Measurements from ENCODE around the gene ELF1. TPM values are rescaled to one million over a fixed set of nuclear protein-coding genes. Genes with fewer than 3 reads are reported as not detected.

ELF1 gene
- polyA plus RNA-seq (2014; cell fraction: cytosol; rRNA removed), result 2.1 and 2.9 TPM in 2 replicates
- 1.3 and 4.8 TPM in 2 replicates for polyA plus RNA-seq (2014; cell fraction: nucleus; rRNA removed)

- DNase-seq (ENCODE audit: low spot score), result no peak
These were observed at the start of gene ELF1 for GRCh38 chr13:41019011-41019487. ELF1 (minus strand) TSS chr13:41019316; CDS start chr13:40982054, 37,262 bp downstream.

GRCh38 chr13:41065078-41065477 is 46.0 kb upstream of the ELF1 start:
- DNase-seq (ENCODE audit: low spot score), result no peak

GRCh38 chr13:41064493-41064892 is 45.4 kb upstream of the ELF1 start:
- DNase-seq (ENCODE audit: low spot score), result no peak

GRCh38 chr13:41061914-41062837 is 43.1 kb upstream of the ELF1 start:
- DNase-seq (ENCODE audit: low spot score), result no peak

- DNase-seq (ENCODE audit: low spot score), result peak; percentile 96
These were observed 42.2 kb upstream of the ELF1 start, which contains the start of gene WBP4 for GRCh38 chr13:41061075-41061913. WBP4 (plus strand) TSS chr13:41061509; CDS start chr13:41061674, 165 bp downstream.

GRCh38 chr13:41060724-41061074 is 41.6 kb upstream of the ELF1 start:
- peak; percentile 89 for DNase-seq (ENCODE audit: low spot score)

GRCh38 chr13:41060082-41060723 is 41.1 kb upstream of the ELF1 start:
- peak; percentile 94 for DNase-seq (ENCODE audit: low spot score)

GRCh38 chr13:41059456-41060081 is 40.5 kb upstream of the ELF1 start:
- no peak for DNase-seq (ENCODE audit: low spot score)

- DNase-seq (ENCODE audit: low spot score), result no peak
These were observed 39.4 kb upstream of the ELF1 start for GRCh38 chr13:41058295-41059070.

- no peak for DNase-seq (ENCODE audit: low spot score)
These were observed 38.0 kb upstream of the ELF1 start for GRCh38 chr13:41056826-41057711.

GRCh38 chr13:41056194-41056593 is 37.1 kb upstream of the ELF1 start:
- no peak for DNase-seq (ENCODE audit: low spot score)

GRCh38 chr13:41054919-41055619 is 36.0 kb upstream of the ELF1 start:
- DNase-seq (ENCODE audit: low spot score), result no peak

- peak; percentile 38 for DNase-seq (ENCODE audit: low spot score)
These were observed 35.2 kb upstream of the ELF1 start for GRCh38 chr13:41054212-41054877.

- DNase-seq (ENCODE audit: low spot score), result no peak
These were observed 34.3 kb upstream of the ELF1 start for GRCh38 chr13:41053384-41053826.

GRCh38 chr13:41052441-41052840 is 33.3 kb upstream of the ELF1 start:
- no peak for DNase-seq (ENCODE audit: low spot score)

- no peak for DNase-seq (ENCODE audit: low spot score)
These were observed 30.6 kb upstream of the ELF1 start for GRCh38 chr13:41049480-41050440.

- DNase-seq (ENCODE audit: low spot score), result no peak
These were observed 29.5 kb upstream of the ELF1 start for GRCh38 chr13:41048640-41049039.

Data from SK-N-DZ (cell line).